ENCODE results near the gene ANKRD13A.

- TF ChIP-seq CTCF (IDR thresholded peaks at IDR 0.05) (no peak), POLR2A (IDR thresholded peaks at IDR 0.05) (no peak)
These were observed 4.6 kb upstream of the ANKRD13A start for GRCh38 chr12:109994401-109995175.
